Measurements from ENCODE around the gene MAP7D1. TPM values are rescaled to one million over a fixed set of nuclear protein-coding genes. Genes with fewer than 3 reads are reported as not detected.

The MAP7D1 gene
- total and polyA plus RNA-seq, 2 of the 13 experiments (the other 11 are each of a cell fraction or from before 2014, with no cell fraction given) = 5.6 to 7.2 TPM

GRCh38 chr1:36134505-36135329 is 21.2 kb upstream of the MAP7D1 start (continued):
- no peak for TF ChIP-seq GATA4 (IDR thresholded peaks at IDR 0.05; ENCODE audit: borderline replicate concordance, low read depth)
- peak; percentile 35; the same call in 1 of the 2 replicates for TF ChIP-seq TBX2 (CRISPR knock-in tag; IDR thresholded peaks at IDR 0.05; ENCODE audit: borderline replicate concordance)
- TF ChIP-seq KLF12 (CRISPR knock-in tag; IDR thresholded peaks at IDR 0.05; ENCODE audit: borderline replicate concordance) = no peak
- no peak for TF ChIP-seq ZSCAN29 (CRISPR knock-in tag; conservative IDR thresholded peaks at IDR 0.05)
- TF ChIP-seq ZNF678 (CRISPR knock-in tag; IDR thresholded peaks at IDR 0.05) = no peak
- TF ChIP-seq ZNF407 (CRISPR knock-in tag; IDR thresholded peaks at IDR 0.05; ENCODE audit: not compliant biosample characterization) = no peak
- no peak for TF ChIP-seq ZNF784 (CRISPR knock-in tag; IDR thresholded peaks at IDR 0.05; ENCODE audit: borderline replicate concordance)
- TF ChIP-seq ZKSCAN5 (CRISPR knock-in tag; IDR thresholded peaks at IDR 0.05) = no peak
- TF ChIP-seq HMGXB4 (CRISPR knock-in tag; IDR thresholded peaks at IDR 0.05; ENCODE audit: borderline replicate concordance in 1 of 2, low read depth in 1 of 2) = 0 out of 4 replicates have a peak, but pooled peaks of 1 of the 2 experiments have one; percentile 23
- no peak for TF ChIP-seq NFYB (CRISPR knock-in tag; IDR thresholded peaks at IDR 0.05)
- no peak for TF ChIP-seq CBFB (CRISPR knock-in tag; IDR thresholded peaks at IDR 0.05)
- no peak for TF ChIP-seq PAF1 (CRISPR knock-in tag; IDR thresholded peaks at IDR 0.05)
- TF ChIP-seq ZMAT5 (CRISPR knock-in tag; IDR thresholded peaks at IDR 0.05; ENCODE audit: borderline replicate concordance, low read depth) = no peak
- TF ChIP-seq SAFB2 (CRISPR knock-in tag; IDR thresholded peaks at IDR 0.05; ENCODE audit: borderline replicate concordance, low read depth) = no peak
- TF ChIP-seq NFIC (IDR thresholded peaks at IDR 0.05; ENCODE audit: low read length) = no peak
- no peak for TF ChIP-seq LCORL (IDR thresholded peaks at IDR 0.05)
- TF ChIP-seq LCORL (CRISPR knock-in tag; IDR thresholded peaks at IDR 0.05) = 0 out of 2 replicates have a peak, but pooled peaks have one; percentile 25
